ENCODE data around the gene C20orf204.

The C20orf204 gene

DNA sequence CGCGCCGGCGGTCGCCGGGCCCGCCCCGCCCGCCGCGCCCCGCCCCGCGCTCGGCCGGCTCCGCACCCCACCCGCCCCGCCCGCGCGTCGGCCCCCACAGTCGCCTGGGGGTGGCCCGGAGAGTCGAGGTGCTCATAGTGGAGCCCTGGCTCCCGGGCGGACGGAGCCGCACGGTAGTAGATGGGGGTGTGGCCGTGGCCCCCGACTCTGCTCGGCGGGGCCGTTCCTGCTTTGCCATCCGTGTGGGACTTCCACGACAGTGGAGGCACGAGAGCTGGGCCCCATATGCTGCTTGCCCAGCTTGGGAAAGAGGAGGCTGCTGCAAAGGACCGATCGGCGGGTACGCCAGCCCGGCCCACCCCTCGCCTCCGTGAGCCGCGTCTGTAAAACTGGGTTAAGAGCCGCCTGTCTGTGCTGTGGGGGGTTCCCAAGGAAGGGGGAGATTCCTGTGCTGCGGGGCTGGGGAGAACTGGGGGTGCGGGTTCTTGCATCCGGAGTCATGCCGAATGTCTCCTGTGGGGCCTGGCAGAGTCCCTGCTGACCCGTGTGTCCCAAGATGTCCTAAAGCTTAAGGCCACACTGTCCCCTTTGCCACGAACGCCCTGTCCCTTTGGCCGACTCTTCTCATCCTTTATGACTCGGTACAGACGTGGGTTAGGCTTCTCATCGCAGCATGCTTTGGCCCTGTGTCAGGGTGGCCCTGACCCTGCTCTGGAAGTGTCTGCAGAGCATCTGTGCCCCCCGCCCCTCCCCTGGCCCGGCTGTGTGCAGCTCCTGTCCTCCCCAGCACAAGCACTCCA lies 44.2 kb downstream of the C20orf204 start, which contains the start of gene OPRL1:
Gene OPRL1, plus strand, starts transcription at position 70 of the 800 bp plus-strand sequence. CDS start 12,639 bp downstream, outside the sequence.
- TF ChIP-seq, protein P1, sequence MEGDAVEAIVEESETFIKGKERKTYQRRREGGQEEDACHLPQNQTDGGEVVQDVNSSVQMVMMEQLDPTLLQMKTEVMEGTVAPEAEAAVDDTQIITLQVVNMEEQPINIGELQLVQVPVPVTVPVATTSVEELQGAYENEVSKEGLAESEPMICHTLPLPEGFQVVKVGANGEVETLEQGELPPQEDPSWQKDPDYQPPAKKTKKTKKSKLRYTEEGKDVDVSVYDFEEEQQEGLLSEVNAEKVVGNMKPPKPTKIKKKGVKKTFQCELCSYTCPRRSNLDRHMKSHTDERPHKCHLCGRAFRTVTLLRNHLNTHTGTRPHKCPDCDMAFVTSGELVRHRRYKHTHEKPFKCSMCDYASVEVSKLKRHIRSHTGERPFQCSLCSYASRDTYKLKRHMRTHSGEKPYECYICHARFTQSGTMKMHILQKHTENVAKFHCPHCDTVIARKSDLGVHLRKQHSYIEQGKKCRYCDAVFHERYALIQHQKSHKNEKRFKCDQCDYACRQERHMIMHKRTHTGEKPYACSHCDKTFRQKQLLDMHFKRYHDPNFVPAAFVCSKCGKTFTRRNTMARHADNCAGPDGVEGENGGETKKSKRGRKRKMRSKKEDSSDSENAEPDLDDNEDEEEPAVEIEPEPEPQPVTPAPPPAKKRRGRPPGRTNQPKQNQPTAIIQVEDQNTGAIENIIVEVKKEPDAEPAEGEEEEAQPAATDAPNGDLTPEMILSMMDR (IDR thresholded peaks at IDR 0.05), result no peak

DNA sequence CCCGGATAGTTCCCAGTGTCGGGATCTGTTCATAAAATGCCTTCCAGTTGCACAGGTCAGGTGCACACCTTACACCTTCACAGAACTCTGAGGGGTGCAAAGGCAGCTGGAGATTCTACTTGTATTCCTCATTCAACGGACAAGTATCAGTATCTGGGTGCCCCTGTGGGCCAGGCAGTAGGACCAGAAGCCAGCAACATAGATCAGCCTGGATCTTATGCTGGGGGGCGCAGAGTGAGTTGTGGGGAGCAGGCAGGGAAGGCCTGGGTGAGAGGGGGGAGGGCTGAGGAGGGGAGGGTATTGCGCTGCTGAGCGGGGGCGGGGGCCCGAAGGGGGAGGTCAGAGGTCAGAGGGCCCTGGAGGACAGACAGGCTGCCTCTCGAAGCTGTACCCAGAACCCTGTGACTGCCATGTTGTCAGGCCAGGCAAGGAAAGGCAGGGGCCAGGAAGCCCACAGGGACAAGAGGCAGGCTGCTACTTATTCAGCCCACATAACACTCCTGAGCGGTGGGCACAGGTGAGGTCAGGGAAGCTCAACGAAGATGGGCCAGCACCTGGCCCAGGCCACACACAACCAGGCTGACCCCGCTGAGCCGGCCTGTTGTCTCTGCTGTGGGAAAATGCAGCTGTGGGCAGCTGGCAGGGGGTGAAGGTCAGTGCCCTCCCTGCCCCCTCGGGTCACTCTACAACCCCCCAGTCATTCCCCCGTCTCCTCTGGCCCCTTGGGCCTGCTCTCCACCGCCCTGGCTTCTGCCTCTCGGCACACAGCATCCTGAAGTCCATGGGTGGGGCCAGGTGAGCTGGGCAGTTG lies 45.0 kb downstream of the C20orf204 start:
- TF ChIP-seq, protein P1 (IDR thresholded peaks at IDR 0.05), result no peak

DNA sequence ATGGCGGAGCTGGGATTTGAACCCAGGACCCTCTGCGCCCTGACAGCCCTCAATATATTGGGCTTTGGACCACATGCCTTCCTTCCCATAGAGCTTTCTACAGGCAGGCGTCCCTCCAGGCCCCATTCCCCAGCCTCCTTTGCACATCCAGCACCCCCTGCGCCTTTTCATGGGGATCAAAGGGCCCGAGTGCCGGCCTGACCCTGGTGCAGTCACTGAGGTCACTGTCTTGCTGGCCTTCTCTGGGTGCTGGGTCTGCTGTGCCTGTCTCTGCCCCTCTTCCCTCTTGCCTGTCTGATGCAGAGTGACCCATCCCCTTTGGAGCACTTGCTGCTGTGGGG lies 45.6 kb downstream of the C20orf204 start:
- TF ChIP-seq, protein P1 (IDR thresholded peaks at IDR 0.05), result no peak

DNA sequence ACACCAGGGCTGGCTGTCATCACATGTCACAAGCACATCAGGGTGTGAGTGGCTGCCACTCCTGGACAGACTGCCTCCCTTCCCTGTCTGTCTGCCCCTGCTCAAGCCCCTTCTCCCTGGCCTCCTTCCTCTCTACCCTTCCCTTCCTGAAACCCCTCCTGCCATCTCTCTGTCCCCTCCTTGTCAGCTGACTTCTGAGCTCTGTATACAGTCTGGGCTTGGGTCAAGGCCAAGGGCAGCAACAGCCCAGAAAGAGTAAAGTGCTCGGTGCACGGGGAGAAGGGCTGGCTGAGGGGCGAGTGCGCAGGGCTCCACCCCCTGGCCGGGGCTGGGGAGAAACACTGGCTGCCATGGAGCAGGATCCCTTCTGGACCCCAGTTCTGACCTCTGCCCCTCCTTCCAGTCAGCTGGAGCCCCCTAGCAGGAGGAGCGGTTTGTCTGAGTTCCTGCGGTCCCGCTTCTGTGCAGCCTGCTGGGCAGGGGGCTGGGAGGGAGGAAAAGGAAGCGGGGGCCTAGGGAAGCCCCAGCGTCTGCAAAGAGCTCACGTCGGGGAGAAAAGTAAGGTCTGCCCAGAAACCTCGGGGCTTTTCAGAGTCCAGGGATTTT lies 46.2 kb downstream of the C20orf204 start:
- TF ChIP-seq, protein P1 (IDR thresholded peaks at IDR 0.05), result no peak

DNA sequence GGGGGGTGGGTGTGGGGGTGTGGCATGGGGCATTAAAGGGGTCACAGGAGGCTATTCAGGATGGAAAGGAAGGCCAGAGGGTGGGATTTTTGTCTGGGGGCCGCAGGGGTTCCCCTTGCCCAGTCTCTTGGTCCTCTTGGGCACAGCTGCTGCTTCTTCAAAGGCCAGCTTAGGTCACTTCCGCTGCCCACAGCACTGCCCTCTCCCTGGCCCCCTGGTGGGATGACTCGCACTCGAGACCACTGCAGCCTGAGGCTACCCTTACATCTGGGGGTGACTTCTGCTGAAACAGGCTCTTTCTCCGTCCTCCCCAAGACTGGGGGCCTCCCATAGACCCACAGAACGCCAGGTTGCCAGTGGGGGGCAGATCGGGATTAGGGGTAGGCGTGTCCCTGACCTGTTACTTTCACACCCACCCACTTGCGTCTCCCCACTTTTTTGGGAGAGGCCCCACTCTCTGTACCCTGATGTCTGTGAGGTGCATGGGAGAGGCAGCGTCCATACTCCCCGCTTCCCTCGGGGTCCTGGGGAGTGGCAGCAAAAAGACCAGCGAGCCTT lies 46.9 kb downstream of the C20orf204 start:
- TF ChIP-seq, protein P1 (IDR thresholded peaks at IDR 0.05), result no peak

DNA sequence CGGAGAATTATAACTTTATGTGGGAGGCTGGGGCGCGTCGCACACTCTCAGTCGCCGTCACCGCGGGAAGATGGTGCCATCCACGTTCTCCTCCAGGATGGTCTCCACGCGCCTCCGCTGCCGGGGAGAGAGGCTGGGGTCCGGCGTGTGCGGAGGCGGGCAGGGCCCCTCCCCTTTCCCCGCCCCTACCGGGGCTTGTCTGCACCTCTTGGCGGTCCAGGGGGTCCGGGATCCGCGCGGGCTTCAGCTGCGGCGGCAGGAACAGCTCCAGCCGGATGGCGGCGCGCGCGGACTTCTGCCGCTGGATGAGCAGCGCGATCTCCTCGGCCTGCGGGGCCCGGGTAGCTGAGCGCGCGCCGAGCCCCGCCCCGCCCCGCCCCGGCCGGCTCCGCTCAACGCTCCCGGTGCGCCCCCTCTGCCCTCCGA lies 47.4 kb downstream of the C20orf204 start:
- TF ChIP-seq, protein P1 (IDR thresholded peaks at IDR 0.05), result peak; percentile 80
